Astrocyte (in vitro differentiated cells and primary cell): ENCODE results near the gene LDB3. TPM values are rescaled to one million over a fixed set of nuclear protein-coding genes. Genes with fewer than 3 reads are reported as not detected.

ENCODE experiments used
- DNase-seq: peaks from one replicate; pipeline ENCODE4 v3.0.0-alpha.2; 2010; ENCODE audit warnings: low read depth
- FAIRE-seq: peaks from 2 replicates; lab custom pipeline; 2011; peaks lifted over from hg19 to GRCh38; lab: Jason Lieb, UNC
- H2AFZ ChIP-seq: 2 replicates; pipeline ENCODE4 v1.6.0; 2012; ENCODE audit warnings: low read depth, low read length, inconsistent platforms
- H3K27ac ChIP-seq: 2 replicates; pipeline ENCODE4 v1.5.1; 2011; ENCODE audit warnings: low read depth, low read length, inconsistent platforms
- H3K27me3 ChIP-seq: 2 replicates; pipeline ENCODE4 v1.6.0; 2011; ENCODE audit warnings: low read length, inconsistent platforms; ENCODE audit not compliant: insufficient read depth
- H3K36me3 ChIP-seq: 2 replicates; pipeline ENCODE4 v1.5.1; 2011; ENCODE audit warnings: low read length, inconsistent platforms; ENCODE audit not compliant: insufficient read depth
- H3K4me1 ChIP-seq: 2 replicates; pipeline ENCODE4 v1.5.1; 2011; ENCODE audit warnings: low read length, inconsistent platforms; ENCODE audit not compliant: insufficient read depth
- H3K4me2 ChIP-seq: 2 replicates; pipeline ENCODE4 v1.6.0; 2012; ENCODE audit warnings: low read length, inconsistent platforms
- H3K4me3 ChIP-seq: 2 replicates; pipeline ENCODE4 v1.5.1; 2011; ENCODE audit warnings: low read depth, mild to moderate bottlenecking, low read length, inconsistent platforms; ENCODE audit not compliant: insufficient read depth
- H3K79me2 ChIP-seq: 2 replicates; pipeline ENCODE4 v1.6.0; 2012; ENCODE audit warnings: mild to moderate bottlenecking, low read length, inconsistent platforms; ENCODE audit not compliant: insufficient read depth
- H3K9ac ChIP-seq: 2 replicates; pipeline ENCODE4 v1.6.0; 2012; ENCODE audit warnings: mild to moderate bottlenecking, low read length, inconsistent platforms
- H3K9me3 ChIP-seq: 2 replicates; pipeline ENCODE4 v1.5.1; 2012; ENCODE audit warnings: low read depth, mild to moderate bottlenecking, low read length, inconsistent platforms; ENCODE audit not compliant: insufficient read depth
- H4K20me1 ChIP-seq: 2 replicates; pipeline ENCODE4 v1.6.0; 2012; ENCODE audit warnings: low read length, inconsistent platforms; ENCODE audit not compliant: insufficient read depth
- H3K27ac Mint-ChIP-seq: one replicate; pipeline ENCODE4 v1.8.0; 2021; ENCODE audit warnings: mild to moderate bottlenecking, mixed read lengths; ENCODE audit not compliant: unreplicated experiment
- H3K27me3 Mint-ChIP-seq: one replicate; pipeline ENCODE4 v1.8.0; 2021; ENCODE audit warnings: low read depth, mixed read lengths; ENCODE audit not compliant: unreplicated experiment
- H3K36me3 Mint-ChIP-seq: one replicate; pipeline ENCODE4 v1.8.0; 2021; ENCODE audit warnings: low read depth, mixed read lengths; ENCODE audit not compliant: unreplicated experiment
- H3K4me1 Mint-ChIP-seq: one replicate; pipeline ENCODE4 v1.8.0; 2021; ENCODE audit warnings: low read depth, mixed read lengths; ENCODE audit not compliant: unreplicated experiment
- H3K4me3 Mint-ChIP-seq: one replicate; pipeline ENCODE4 v1.8.0; 2021; ENCODE audit warnings: mild to moderate bottlenecking, moderate library complexity, mixed read lengths; ENCODE audit not compliant: unreplicated experiment
- H3K9me3 Mint-ChIP-seq: one replicate; pipeline ENCODE4 v1.8.0; 2021; ENCODE audit warnings: mild to moderate bottlenecking, mixed read lengths; ENCODE audit not compliant: unreplicated experiment
- EZH2 ChIP-seq: IDR thresholded peaks from 2 replicates; pipeline ENCODE4 v1.6.1; 2012; ENCODE audit warnings: mild to moderate bottlenecking, low read length, inconsistent platforms; ENCODE audit not compliant: insufficient read depth
- total RNA-seq: library from RNA; stranded (reverse); gene quantifications from 2 replicates; pipeline ENCODE4 v1.2.1, GENCODE V29; 2021
- TF ChIP-seq, protein P1 (sequence below): IDR thresholded peaks from 2 replicates; pipeline ENCODE4 v1.5.1; 2011; ENCODE audit warnings: low read depth, mild to moderate bottlenecking, inconsistent platforms, low read length, moderate library complexity; ENCODE audit not compliant: insufficient read depth

LDB3 gene
- total RNA-seq, 1 donor from 2014 or later: 3.5 TPM

DNA sequence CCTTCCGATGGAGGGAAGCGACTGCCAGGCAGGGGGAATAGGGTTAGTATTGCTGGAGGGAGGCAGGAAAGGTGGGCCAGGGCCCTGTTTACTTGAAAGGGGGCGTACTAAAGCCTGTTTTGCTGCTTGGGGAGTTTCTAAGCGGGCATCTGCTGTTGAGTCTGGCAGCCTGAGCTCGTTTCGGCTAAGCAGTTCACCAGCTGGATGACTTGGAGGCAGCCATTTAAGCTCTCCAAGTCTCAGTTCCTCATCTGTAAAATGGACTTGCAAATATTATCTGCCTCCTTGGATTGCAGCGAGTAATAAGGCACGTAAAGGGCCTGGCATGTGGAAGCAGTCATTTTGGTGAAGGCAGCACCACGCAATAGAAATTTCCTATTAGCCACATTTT lies 44.0 kb downstream of the LDB3 start:
- peaks cover 5% of the 10 kb centered on the region for H3K4me1 Mint-ChIP-seq
- no peak for TF ChIP-seq EZH2
- TF ChIP-seq, protein P1, sequence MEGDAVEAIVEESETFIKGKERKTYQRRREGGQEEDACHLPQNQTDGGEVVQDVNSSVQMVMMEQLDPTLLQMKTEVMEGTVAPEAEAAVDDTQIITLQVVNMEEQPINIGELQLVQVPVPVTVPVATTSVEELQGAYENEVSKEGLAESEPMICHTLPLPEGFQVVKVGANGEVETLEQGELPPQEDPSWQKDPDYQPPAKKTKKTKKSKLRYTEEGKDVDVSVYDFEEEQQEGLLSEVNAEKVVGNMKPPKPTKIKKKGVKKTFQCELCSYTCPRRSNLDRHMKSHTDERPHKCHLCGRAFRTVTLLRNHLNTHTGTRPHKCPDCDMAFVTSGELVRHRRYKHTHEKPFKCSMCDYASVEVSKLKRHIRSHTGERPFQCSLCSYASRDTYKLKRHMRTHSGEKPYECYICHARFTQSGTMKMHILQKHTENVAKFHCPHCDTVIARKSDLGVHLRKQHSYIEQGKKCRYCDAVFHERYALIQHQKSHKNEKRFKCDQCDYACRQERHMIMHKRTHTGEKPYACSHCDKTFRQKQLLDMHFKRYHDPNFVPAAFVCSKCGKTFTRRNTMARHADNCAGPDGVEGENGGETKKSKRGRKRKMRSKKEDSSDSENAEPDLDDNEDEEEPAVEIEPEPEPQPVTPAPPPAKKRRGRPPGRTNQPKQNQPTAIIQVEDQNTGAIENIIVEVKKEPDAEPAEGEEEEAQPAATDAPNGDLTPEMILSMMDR: no peak
- Histone ChIP-seq H4K20me1 (no peaks in the 10 kb centered on the region), H3K9me3 (no peaks in the 10 kb centered on the region), H3K27ac (peak overlapping the region; percentile 86), H3K9ac (peak overlapping the region; percentile 88), H3K4me3 (peak overlapping the region; percentile 49), H2AFZ (peak overlapping the region; percentile 70), H3K27me3 (no peaks in the 10 kb centered on the region), H3K36me3 (no peaks in the 10 kb centered on the region), H3K4me2 (peak overlapping the region; percentile 84), H3K79me2 (no peaks in the 10 kb centered on the region), H3K4me1 (peaks cover 10% of the 10 kb centered on the region)
- H3K9me3 Mint-ChIP-seq: no peaks in the 10 kb centered on the region
- H3K36me3 Mint-ChIP-seq: peaks cover under 1% of the 10 kb centered on the region
- FAIRE-seq (no peak), DNase-seq (peak; percentile 16)
- H3K27ac Mint-ChIP-seq: peak overlapping the region; percentile 72
- peaks cover 6% of the 10 kb centered on the region for H3K27me3 Mint-ChIP-seq
- peak overlapping the region; percentile 80 for H3K4me3 Mint-ChIP-seq

DNA sequence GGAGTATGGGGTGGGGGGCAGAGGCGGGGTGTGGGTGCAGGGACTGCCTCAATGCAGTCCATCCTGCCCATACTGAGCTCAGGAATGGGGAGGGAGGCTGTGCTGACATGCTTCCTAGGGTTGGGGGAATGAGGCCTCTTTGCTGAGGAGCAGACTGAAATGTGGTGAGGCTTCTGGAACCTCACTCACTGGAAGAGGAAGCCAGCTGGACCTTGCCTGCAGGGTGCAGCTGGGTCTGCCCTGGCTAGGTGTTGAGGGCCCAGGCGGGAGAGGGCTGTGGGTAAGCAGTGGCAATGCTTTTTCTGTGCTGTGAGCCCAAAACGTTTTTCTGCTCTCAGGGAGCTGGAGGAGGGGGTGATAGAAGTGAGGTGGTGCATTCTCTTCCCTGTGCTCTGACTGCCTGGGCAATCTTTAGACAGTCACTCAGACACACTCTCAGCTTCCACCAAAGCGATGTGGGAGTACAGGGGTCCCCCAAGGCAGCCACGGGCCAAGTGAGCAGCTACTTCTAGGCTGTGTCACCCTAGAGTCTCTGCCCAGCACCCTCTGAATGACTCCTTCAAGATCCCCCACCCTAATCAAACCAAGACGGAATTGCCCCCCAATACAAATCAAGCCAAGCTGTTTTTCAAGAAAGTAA lies 47.0 kb downstream of the LDB3 start:
- TF ChIP-seq EZH2: no peak
- TF ChIP-seq, protein P1: no peak
- Histone ChIP-seq H3K27ac (no peak overlapping the region), H2AFZ (no peak overlapping the region), H3K4me1 (peaks cover 10% of the 10 kb centered on the region), H3K9me3 (no peaks in the 10 kb centered on the region), H3K79me2 (no peaks in the 10 kb centered on the region), H3K4me2 (no peak overlapping the region), H3K27me3 (no peaks in the 10 kb centered on the region), H3K4me3 (no peak overlapping the region), H4K20me1 (no peaks in the 10 kb centered on the region), H3K9ac (no peak overlapping the region), H3K36me3 (no peaks in the 10 kb centered on the region)
- FAIRE-seq: no peak
- Mint-ChIP-seq H3K27ac (no peak overlapping the region), H3K36me3 (no peaks in the 10 kb centered on the region), H3K27me3 (peaks cover 18% of the 10 kb centered on the region), H3K9me3 (no peaks in the 10 kb centered on the region), H3K4me3 (no peak overlapping the region), H3K4me1 (peaks cover 5% of the 10 kb centered on the region)
- no peak for DNase-seq

DNA sequence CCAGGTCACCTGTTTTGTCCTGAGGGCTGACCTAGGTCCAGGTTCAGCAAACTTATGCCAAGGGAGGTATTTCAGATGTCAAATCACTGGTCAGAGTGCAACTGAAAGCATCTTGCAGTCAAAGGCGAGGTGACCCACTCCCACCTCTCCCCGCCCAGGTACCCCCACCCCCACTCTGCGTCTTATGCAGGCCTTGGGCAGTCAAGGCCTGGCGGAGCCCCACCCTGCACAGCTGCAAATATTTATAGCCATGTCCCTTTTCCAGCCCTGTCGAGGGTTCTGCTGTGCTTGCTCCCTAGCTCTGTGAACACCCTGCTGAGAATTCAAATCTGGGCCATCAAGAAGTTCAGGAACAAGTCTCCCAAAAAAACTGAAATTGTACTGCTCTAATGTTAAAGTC lies 47.5 kb downstream of the LDB3 start:
- no peak overlapping the region for H3K27ac Mint-ChIP-seq
- FAIRE-seq (no peak), DNase-seq (no peak)
- H3K9me3 Mint-ChIP-seq: no peaks in the 10 kb centered on the region
- Histone ChIP-seq H3K9ac (no peak overlapping the region), H3K4me1 (peaks cover 8% of the 10 kb centered on the region), H3K79me2 (no peaks in the 10 kb centered on the region), H4K20me1 (no peaks in the 10 kb centered on the region), H2AFZ (no peak overlapping the region), H3K4me3 (no peak overlapping the region), H3K27me3 (no peaks in the 10 kb centered on the region), H3K4me2 (no peak overlapping the region), H3K9me3 (no peaks in the 10 kb centered on the region), H3K36me3 (no peaks in the 10 kb centered on the region), H3K27ac (no peak overlapping the region)
- H3K4me1 Mint-ChIP-seq: peaks cover 3% of the 10 kb centered on the region
- no peak overlapping the region for H3K4me3 Mint-ChIP-seq
- no peaks in the 10 kb centered on the region for H3K36me3 Mint-ChIP-seq
- peaks cover 22% of the 10 kb centered on the region for H3K27me3 Mint-ChIP-seq
- no peak for TF ChIP-seq EZH2
- TF ChIP-seq, protein P1: no peak
